Hepatocyte (in vitro differentiated cells): ENCODE data around the gene PPIP5K1.
"Not testable (repeated sequence)": the region's sequence is repeated elsewhere in the genome, so short reads cannot be mapped to it uniquely, and the experiment has no call there.

ENCODE experiments used
- CTCF ChIP-seq: fragments of 200-600 bp; sonication (generic); IDR thresholded peaks from 2 replicates; pipeline ENCODE4 v1.5.1; 2016; ENCODE audit warnings: antibody characterized with exemption, mild to moderate bottlenecking; ENCODE audit not compliant: poor library complexity
- EZH2 ChIP-seq: fragments of 200-600 bp; sonication (generic); IDR thresholded peaks from 2 replicates; pipeline ENCODE4 v1.6.1; 2016; ENCODE audit warnings: antibody characterized with exemption, mild to moderate bottlenecking, borderline replicate concordance

DNA sequence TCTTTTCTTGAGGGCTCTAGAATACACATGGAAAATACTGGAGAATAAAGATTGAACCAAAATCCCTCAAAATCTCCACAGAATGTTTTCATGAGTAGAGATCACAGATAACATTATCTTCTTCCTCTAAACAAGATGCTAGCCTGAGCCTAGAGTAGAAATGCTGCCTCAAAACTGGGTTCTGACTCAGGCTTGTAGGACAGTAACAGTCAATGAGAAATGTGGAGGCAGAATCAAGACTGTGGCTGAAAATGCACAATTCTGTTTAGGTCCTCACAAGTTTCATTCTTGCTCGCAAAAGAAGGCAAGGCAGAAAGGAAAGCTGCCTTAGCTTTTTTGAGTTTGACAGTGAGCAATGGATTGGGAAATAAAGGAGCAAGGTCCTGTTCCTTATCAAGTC, 15.4 kb downstream of the PPIP5K1 start:
- TF ChIP-seq CTCF, EZH2: not testable (repeated sequence)
